Activated CD4-positive, CD25-positive, alpha-beta regulatory T cell treated with anti-CD3 and anti-CD28 coated beads, Interleukin-2, amount 50 U/mL, for 24 hours (primary cell): ENCODE data around the gene CYP8B1.
A peak's percentile ranks its signal among the peaks of the same experiment; 100 is the strongest.

Source experiments
- ATAC-seq, 2 donors: fragments of 150-1000 bp; cut with Tn5 transposase; one replicate each; pipeline ENCODE4 v1.10.0; 2021; ENCODE audit warnings: mild to moderate bottlenecking in 1 of 2, moderate library complexity in 1 of 2

The CYP8B1 gene, protein sequence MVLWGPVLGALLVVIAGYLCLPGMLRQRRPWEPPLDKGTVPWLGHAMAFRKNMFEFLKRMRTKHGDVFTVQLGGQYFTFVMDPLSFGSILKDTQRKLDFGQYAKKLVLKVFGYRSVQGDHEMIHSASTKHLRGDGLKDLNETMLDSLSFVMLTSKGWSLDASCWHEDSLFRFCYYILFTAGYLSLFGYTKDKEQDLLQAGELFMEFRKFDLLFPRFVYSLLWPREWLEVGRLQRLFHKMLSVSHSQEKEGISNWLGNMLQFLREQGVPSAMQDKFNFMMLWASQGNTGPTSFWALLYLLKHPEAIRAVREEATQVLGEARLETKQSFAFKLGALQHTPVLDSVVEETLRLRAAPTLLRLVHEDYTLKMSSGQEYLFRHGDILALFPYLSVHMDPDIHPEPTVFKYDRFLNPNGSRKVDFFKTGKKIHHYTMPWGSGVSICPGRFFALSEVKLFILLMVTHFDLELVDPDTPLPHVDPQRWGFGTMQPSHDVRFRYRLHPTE

GRCh38 chr3:42875325-42876151 is at the start of gene CYP8B1:
CYP8B1 (minus strand) TSS chr3:42875879; CDS start chr3:42875816, 63 bp downstream.
- no peak for ATAC-seq

- ATAC-seq = no peak
Observed at GRCh38 chr3:42923606-42924005, 47.9 kb upstream of the CYP8B1 start.

DNA sequence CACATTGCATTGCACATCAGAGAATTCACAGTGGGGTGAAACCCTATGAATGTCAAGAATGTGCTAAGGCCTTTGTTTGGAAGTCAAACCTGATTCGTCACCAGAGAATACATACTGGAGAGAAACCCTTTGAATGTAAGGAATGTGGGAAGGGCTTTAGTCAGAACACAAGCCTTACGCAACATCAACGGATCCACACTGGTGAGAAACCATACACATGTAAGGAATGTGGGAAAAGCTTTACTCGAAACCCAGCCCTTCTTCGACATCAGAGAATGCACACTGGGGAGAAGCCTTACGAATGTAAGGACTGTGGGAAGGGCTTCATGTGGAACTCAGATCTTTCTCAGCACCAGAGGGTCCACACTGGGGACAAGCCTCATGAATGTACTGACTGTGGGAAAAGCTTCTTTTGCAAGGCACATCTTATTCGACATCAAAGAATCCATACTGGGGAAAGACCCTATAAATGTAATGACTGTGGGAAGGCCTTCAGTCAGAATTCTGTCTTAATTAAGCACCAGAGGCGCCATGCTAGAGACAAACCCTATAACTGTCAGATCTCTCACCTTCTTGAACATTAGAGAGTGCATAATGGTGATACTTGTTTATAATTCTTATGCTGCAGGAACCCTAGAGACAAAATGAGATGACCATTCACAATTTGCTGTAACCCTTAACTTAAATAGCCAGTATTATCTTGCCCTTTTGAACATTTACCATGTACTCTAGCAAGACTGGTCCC is 39.3 kb upstream of the CYP8B1 start:
- no peak for ATAC-seq

GRCh38 chr3:42911551-42911950 is 35.9 kb upstream of the CYP8B1 start:
- ATAC-seq = no peak

GRCh38 chr3:42908675-42909074 is 33.0 kb upstream of the CYP8B1 start:
- ATAC-seq = no peak

DNA sequence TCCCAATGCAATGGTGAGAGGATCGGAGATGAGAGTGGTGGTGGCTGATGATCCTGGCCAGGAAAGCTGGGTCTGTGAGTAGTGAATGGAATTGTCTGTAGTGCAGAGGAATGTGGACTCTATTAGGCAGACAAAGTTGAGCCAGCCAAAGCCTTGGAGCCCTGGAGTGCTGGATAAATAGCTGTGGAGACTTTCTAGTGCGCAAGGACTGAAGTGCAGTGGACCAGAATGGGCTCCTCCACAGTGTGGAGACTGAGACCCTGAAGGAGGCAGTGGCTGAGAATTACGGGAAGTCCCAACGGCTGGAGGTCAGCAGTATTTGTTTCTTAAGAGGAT is 31.1 kb upstream of the CYP8B1 start:
- ATAC-seq = no peak

GRCh38 chr3:42906070-42906847 is 30.6 kb upstream of the CYP8B1 start, which contains the start of gene ZNF662:
ZNF662 (plus strand) TSS chr3:42906142; CDS start chr3:42908115, 1,973 bp downstream.
- peak; percentile 49 to 75 for ATAC-seq

GRCh38 chr3:42905740-42906069 is 30.0 kb upstream of the CYP8B1 start:
- ATAC-seq = peak in 1 of 2 donors; percentile 36

DNA sequence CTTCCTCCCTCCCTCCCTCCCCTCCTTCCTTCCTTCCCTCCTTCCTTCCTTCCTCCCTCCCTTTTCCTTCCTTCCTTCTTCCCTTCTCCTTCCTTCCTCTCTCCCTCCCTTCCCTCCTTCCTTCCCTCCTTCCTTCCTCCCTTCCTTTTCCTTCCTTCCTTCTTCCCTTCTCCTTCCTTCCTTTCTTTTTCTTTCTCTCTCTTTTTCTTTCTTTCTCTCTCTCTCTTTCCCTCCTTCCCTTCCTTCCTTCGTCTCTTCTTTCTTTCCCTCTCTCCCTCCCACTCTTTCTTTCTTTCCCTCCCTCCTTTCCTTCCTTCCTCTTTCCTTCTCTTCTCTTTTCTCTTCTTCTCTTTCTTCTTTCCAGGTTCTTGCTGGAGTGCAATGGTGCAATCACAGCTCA is 28.4 kb upstream of the CYP8B1 start:
- ATAC-seq = no peak

- ATAC-seq = no peak
Observed at GRCh38 chr3:42902257-42902656, 26.6 kb upstream of the CYP8B1 start.

DNA sequence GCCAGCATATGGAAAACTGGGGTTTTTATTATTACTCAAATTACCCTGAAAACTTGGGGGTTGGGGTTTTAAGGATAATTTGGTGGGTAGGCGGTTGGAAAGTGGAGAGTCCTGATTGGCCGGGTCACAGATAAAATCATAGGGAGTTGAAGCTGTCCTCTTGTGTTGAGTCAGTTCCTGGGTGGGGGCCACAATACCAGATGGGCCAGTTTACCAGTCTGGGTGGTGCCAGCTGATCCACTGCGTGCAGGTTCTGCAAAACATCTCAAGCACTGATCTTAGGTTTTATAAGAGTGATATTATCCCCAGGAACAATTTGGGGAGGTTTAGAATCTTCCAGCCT is 25.4 kb upstream of the CYP8B1 start:
- ATAC-seq = peak in 1 of 2 donors; percentile 20

GRCh38 chr3:42900226-42901072 is 24.8 kb upstream of the CYP8B1 start:
- peak in 1 of 2 donors; percentile 13 for ATAC-seq

DNA sequence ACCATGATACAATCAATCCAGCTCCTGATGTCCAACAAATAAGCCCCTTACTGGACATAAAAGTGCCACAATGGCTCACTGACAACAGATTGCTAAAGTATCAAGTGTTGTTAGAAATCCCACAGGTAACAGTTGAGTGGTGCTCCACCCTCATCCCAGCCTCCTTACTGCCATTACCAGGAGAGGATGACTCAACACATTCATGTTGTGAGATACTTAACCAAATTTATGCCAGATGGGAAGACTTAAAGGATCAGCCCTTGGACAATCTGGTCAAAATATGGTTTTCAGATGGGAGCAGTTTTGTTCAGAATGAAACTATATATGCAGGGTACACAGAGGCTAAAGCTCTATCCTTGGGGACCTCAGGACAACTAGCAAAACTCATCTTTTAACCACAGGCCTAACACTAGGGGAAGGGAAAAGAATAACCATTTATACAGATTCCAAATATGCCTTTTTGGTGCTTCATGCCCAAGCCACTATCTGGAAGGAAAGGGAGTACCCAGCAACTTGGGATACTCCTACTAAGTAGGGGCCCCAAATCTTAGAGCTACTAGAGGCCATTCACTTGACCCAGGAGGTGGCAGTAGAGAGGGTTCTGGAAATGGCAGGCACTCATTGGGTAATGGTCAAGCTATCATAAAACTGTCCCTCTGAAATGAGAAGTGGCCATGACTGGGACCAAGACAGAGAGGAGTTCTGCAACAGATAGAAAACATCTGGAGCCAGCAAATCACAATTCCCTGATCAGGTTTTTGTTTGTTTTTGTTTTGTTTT is 23.4 kb upstream of the CYP8B1 start:
- ATAC-seq = no peak

DNA sequence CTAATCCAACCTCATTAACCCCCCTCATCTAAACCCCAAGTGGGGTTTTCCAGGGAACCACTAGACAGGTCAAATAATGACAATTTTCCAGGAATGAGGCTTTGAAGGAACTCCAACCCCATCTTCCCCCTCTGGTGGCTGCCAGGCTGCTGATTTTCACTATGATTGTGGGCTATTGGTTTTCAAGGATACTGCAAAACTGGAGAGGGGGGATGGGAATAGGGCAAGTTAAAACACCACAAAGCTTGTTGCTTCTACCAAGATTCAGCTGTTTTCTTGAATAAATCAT is 19.8 kb upstream of the CYP8B1 start:
- ATAC-seq = no peak

DNA sequence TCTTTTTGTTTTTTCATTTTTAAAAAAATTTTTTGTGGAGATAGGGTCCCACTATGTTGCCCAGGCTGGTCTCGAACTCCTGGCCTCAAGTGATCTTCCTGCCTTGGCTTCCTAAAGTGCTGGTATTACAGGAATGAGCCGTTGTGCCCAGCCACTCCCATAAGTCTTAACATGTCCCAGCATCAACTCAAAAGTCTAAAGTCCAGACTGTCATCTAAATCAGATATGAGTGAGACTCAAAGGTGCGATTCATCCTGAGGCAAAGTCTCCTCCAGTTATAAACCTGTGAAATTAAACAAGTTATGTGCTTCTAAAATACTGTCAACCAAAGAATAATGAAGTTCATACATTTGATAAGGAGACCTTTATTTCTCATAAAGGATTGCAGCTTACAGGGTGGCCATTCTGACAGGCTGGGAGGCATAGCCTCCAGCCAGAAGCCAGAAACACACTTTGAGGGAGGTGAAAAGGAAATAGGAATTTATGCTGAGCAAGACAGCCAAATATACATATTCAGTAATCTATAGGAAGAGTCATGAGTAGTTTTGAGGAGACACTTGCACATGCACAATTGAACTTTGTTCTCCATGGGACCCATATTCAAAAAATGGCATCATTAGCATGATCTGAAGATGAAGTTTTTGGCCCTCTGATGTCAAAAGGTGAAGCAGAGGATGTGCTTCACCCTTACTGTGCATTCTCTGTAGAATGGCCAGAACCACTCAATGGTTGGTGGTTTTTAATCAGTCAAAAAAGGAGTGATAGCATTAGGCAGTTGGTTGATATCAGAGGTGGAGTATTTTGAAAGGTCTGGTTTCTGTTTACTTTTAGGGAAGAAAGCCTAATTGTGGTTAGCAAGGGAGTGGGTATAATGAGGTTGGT is 19.3 kb upstream of the CYP8B1 start:
- no peak for ATAC-seq

- ATAC-seq = no peak
Observed at GRCh38 chr3:42892807-42893206, 17.1 kb upstream of the CYP8B1 start.

- no peak for ATAC-seq
Observed at GRCh38 chr3:42892169-42892568, 16.5 kb upstream of the CYP8B1 start.

DNA sequence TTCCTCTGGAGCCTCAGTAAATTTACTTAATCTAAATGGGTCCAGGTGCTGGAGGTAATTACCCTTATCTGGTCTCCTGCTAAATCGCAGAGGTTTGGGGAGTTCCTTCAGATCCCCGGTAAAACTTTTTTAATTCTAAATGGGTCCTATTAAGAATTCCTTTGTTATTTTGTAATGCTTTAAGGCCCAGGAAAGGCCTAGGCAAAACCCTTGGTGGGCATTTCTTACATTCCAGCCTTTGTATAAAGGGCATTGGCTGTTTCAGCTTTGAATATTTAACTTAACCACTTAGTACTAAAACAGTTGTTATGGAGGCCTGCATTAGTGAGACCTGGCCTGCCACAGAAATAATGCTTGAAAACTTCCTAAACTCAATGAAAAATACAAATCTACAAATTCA is 15.4 kb upstream of the CYP8B1 start:
- ATAC-seq = no peak

DNA sequence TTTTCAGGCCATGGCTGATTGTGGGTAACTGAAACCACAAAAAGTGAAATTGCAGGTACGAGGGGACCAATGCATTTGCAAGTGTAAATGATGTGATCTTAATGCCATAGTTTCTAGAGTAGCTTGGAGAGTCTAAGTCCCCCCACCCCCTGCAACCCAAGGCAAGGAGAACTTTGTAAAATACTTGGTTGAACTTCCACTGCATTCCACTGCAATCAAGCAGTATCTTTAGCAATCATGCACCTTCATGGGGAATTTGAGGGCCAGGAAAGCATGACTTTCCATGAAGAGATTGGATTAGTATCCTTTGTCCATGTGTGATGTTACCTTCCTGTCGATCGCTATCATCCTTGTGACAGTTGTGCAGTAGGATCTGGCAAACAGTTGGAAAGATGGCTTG is 11.4 kb upstream of the CYP8B1 start:
- ATAC-seq = no peak

DNA sequence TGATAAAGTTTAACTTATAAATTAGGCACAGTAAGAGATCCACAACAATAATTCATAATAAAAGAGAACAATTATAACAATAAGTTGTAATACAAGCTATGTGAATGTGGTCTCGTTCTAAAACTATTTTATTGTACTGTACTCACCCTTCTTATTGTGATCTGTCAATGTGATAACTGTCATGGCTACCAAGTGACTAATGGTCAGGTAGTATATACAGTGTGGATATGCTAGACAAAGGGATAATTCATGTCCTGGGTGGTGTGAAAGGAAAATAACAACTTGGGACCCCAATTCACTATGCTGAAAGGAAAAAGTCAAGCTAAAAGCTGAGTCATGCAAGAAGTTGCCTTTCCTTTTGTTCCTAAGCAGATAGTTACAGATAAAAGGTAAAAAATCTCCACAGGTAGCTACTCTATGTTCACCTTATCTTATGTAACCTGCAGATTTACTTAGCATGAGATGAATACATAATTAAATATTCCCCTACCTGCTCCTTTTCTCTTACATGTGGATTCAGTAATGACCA is 10.7 kb upstream of the CYP8B1 start:
- ATAC-seq = no peak
